HL-60 (cell line): ENCODE data around the gene CLEC4M.

Source experiments
- DNase-seq, 2 experiments: peaks; one replicate each; pipeline ENCODE4 v3.0.0-alpha.2; 2010 to 2020; ENCODE audit warnings: low read depth in 1 of 2, low spot score in 1 of 2
- H3K27ac ChIP-seq: fragments of 250-450 bp; sonication (Bioruptor Pico); replicated peaks from 2 replicates; pipeline ENCODE4 v1.5.1; 2020; ENCODE audit warnings: mild to moderate bottlenecking, moderate library complexity
- H3K27me3 ChIP-seq: fragments of 250-450 bp; sonication (Bioruptor Pico); 2 replicates; pipeline ENCODE4 v1.5.1; 2021; ENCODE audit warnings: mild to moderate bottlenecking, moderate library complexity; ENCODE audit not compliant: insufficient read depth, poor library complexity, severe bottlenecking
- H3K4me3 ChIP-seq: replicated peaks from 2 replicates; pipeline ENCODE4 v1.5.1; 2011; ENCODE audit warnings: mild to moderate bottlenecking, control low read depth, low read length; ENCODE audit not compliant: insufficient read depth
- CTCF ChIP-seq: IDR thresholded peaks from one replicate; pipeline ENCODE4 v1.5.1; 2011; ENCODE audit warnings: low read length, control low read depth, inconsistent platforms; ENCODE audit not compliant: insufficient read depth
- GABPA ChIP-seq: IDR thresholded peaks from 2 replicates; pipeline ENCODE4 v1.6.1; 2012; ENCODE audit warnings: low read depth
- POLR2AphosphoS5 ChIP-seq: IDR thresholded peaks from 2 replicates; pipeline ENCODE4 v1.6.1; 2012; ENCODE audit warnings: low read depth
- REST ChIP-seq: IDR thresholded peaks from 2 replicates; pipeline ENCODE4 v1.6.1; 2012; ENCODE audit warnings: low read depth; ENCODE audit not compliant: insufficient replicate concordance
- SPI1 ChIP-seq: IDR thresholded peaks from 2 replicates; pipeline ENCODE4 v1.6.1; 2012; ENCODE audit warnings: low read depth, mild to moderate bottlenecking, borderline replicate concordance
- long read RNA-seq: library from polyadenylated mRNA; unstranded; transcript quantifications from one replicate; pipeline ENCODE4 v2.0.0, GENCODE V29; 2020

The CLEC4M gene
- long read RNA-seq, partial matches to known transcripts = 0 of 1 reads
- long read RNA-seq, other reads (novel, unspliced or antisense) = 1 of 1 reads

- TF ChIP-seq SPI1 (no peak), GABPA (no peak), CTCF (no peak), REST (no peak), POLR2AphosphoS5 (no peak)
- H3K27ac ChIP-seq = no peak within 1 kb of the TSS
- no peak within 1 kb of the TSS for H3K4me3 ChIP-seq
- no peaks in the 10 kb centered on the region for H3K27me3 ChIP-seq
- DNase-seq = no peak
Observed at GRCh38 chr19:7762719-7763293, at the start of gene CLEC4M. TSS of gene CLEC4M (plus strand) at chr19:7763243. CDS start at chr19:7763267, 24 bp downstream.

- no peaks in the 10 kb centered on the region for H3K27me3 ChIP-seq
- no peak overlapping the region for H3K4me3 ChIP-seq
- peak overlapping the region; percentile 85 for H3K27ac ChIP-seq
- DNase-seq = no peak
- TF ChIP-seq POLR2AphosphoS5 (no peak), REST (no peak), SPI1 (no peak), CTCF (no peak), GABPA (no peak)
Observed at GRCh38 chr19:7715671-7716070, 47.4 kb upstream of the CLEC4M start.

GRCh38 chr19:7716762-7717161 is 46.3 kb upstream of the CLEC4M start:
- Histone ChIP-seq H3K27ac (no peak overlapping the region; the same call in 1 of the 2 replicates), H3K27me3 (no peaks in the 10 kb centered on the region), H3K4me3 (no peak overlapping the region)
- no peak for DNase-seq
- no peak for TF ChIP-seq GABPA
- TF ChIP-seq POLR2AphosphoS5 = no peak
- TF ChIP-seq REST = no peak
- TF ChIP-seq SPI1 = no peak
- TF ChIP-seq CTCF = no peak
